Activated CD8-positive, alpha-beta memory T cell treated with anti-CD3 and anti-CD28 coated beads for 4 hours (primary cell): ENCODE data around the gene GMEB1.
"Not testable (repeated sequence)": the region's sequence is repeated elsewhere in the genome, so short reads cannot be mapped to it uniquely, and the experiment has no call there.

Source experiments
- DNase-seq, 2 donors: peaks; one replicate each; pipeline ENCODE4 v3.0.0-alpha.2; 2020; ENCODE audit warnings: low read depth in 2 of 2

Gene GMEB1, protein sequence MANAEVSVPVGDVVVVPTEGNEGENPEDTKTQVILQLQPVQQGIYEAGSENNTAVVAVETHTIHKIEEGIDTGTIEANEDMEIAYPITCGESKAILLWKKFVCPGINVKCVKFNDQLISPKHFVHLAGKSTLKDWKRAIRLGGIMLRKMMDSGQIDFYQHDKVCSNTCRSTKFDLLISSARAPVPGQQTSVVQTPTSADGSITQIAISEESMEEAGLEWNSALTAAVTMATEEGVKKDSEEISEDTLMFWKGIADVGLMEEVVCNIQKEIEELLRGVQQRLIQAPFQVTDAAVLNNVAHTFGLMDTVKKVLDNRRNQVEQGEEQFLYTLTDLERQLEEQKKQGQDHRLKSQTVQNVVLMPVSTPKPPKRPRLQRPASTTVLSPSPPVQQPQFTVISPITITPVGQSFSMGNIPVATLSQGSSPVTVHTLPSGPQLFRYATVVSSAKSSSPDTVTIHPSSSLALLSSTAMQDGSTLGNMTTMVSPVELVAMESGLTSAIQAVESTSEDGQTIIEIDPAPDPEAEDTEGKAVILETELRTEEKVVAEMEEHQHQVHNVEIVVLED

DNA sequence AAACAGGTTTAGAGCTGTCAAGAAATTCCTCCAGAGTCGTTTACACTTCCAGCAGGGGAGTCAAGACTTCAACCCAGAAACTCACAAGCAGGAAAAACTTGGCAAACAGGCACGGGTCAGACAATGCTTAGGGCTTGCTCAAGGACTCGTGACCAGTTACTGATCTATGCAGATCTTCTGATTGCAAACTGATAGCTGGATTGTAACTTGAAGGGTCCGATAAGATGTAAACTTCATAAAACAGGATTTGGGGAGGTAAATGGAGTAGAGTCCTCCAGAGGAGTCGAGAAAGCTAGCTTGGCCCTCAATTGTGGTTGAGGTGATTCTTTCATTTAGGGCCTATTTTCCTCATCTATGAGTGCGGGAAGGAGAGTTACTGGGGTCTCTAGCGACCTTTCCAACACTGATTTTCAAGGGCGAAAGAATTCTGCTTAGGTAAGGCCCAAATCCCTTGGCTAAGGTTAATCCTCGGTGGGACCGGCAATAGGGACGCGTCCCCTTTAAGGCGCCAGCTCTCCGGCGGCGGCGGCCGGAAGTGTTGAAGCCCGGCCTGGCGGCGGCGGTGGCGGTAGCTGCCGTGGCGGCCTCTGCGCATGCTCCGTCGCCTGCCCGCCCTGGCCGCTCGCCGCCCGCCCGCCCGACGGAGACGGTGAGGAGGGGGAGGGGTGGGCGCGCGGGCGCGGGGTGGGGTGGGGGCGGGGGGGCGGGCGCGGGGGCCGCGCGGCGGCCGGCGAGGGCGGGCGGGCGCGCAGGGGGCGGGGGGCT, at the start of gene GMEB1:
Gene GMEB1, plus strand, starts transcription at position 594 of the 765 bp plus-strand sequence. CDS start 14,829 bp downstream, outside the sequence.
- DNase-seq: peak; percentile 73 to 75

DNA sequence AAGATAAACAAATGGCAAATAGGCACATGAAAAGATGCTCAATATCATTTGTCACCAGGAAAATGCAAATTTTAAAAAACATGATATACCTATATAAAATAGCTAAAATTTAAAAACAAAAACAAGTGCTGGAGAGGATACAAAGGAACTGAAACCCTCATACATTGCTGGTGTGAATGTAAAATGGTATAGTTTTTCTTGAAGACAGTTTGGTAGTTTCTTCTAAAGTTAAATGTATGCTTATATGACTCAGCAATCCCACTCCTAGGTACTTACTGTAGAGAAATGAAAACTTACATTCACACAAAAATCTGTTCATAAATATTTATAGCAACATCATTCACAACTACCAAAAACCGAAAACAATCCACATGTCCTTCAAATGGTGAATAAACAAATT, 36.9 kb upstream of the GMEB1 start:
- DNase-seq: no peak

DNA sequence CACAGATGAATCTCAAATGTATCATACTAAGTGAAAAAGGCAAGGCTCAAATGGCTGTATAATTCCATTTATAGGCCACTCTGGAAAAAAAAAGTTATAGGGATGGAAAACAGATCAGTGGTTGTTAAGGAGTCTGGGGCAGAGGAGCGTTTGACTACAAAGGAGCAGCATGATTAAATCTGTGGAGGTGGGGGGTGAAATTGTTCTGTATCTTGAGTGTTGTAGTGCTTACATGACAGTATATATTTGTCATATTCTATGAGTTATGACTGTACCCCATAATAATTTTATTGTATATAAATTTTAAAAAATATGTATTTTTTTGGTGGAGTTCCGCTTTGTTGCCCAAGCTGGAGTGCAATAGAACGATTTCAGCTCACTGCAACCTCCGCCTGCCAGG, 36.0 kb upstream of the GMEB1 start:
- no peak for DNase-seq

DNA sequence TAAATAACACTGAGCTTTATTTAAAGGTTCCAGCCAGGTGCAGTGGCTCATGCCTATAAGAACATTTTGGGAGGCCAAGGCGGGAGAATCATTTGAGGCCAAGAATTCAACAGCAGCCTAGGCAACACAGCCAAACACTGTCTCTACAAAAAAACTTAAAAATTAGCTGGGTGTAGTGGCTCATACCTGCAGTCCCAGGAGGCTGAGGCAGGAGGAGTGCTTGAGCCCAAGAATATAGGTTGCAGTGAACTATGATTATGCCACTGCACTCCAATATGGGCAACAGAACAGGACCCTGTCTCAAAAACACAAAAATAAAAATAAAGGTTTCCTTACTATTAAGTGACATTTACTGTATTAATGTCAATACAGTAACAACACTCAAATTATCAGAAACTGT, 27.8 kb upstream of the GMEB1 start:
- DNase-seq: no peak

DNA sequence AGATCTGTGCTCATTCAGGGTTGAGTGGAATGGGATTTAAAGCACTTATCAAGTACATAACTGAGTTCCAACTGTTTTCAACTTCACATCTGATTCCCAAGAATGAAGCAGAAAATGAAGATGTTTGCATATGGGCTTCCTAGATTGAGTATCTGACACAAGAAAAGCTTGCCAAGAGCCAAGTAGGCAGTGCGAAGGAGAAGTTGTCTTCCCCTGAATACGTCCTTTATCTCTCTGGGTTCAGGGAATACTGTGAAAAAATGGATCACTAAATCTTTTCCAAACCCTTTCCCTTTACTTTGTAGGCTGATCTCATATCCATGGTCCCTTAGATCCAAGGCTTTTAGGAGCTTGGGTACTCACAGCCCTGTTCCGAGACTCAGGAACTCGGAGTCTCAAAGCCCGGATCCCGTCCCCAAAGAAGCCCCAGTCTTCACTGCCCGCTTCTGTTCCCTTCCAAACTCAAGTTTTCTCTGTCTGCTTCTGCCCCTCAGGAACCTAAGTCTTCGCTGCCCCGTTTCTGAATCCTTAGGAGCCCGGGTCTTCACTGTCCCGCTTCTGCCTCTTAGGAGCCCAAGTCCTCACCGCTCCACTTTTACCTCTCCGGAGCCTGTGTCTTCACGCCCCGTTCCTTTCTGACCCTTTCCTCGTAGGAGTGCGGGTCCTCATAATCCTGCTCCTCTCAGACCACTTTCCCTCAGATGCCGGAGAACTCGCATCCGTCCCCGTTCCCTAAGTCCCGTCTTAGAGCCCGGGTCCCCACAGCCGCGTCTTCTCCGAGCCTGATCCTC, 26.3 kb upstream of the GMEB1 start:
- DNase-seq: no peak

DNA sequence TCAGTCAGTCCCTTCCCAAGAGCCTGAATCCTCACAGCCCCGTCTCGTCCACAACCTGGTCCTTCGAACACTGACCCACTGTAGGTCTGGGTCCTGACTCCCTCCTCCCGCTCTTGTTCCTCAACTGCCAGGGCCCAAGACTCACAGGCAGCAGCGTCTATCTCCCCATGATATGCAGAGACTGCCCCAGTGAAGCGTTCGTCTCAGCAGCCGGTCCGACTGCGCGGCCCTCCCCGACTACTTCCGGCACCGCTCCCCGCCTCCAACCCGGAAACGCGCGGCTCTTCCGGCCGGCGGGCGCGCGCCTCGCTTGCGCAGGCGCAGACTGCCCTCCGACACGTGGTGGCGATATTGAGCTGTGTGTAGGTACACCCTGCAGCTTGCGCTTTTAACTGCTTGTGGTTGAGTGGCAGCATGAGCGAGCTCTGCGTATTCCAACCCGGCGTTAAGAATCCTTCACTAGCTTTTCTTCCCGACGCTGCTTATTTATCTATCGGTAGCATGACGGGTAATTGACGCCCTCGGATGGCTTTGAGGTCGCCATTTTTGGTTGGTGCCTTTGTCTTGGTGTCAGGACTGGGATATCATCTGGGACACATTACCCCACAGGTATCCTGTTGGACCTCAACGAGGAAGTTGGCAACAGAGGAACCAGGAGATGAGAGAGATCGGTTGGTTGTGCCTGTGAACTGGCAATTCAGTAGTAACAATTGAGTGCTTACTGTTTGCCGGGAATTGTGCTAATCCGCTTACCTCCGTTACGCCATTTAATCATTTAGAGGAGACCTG, 25.5 kb upstream of the GMEB1 start, which contains the start of gene TAF12:
Gene TAF12, minus strand, starts transcription at position 221 of the 789 bp plus-strand sequence. CDS start 20,986 bp downstream, outside the sequence.
- peak; percentile 85 to 86 for DNase-seq

DNA sequence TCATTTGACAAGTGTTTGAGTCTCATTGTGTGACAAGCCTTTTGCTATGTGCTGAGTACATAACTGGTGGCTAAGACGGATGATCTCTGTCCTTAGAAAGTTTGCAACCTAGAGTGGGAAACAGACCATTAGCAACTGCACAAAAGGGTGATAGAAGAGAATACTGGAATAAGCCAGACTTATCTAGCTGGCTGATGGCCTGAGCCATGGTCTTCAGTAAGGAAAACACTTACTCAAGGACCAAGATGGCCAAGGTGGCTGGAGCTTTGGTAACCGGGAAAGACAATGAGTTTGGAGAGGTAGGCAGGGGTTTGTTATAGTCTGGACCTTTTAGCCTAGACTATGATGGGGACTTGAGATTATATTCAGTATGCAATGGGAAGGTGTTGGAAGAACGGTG, 24.1 kb upstream of the GMEB1 start:
- no peak for DNase-seq

DNA sequence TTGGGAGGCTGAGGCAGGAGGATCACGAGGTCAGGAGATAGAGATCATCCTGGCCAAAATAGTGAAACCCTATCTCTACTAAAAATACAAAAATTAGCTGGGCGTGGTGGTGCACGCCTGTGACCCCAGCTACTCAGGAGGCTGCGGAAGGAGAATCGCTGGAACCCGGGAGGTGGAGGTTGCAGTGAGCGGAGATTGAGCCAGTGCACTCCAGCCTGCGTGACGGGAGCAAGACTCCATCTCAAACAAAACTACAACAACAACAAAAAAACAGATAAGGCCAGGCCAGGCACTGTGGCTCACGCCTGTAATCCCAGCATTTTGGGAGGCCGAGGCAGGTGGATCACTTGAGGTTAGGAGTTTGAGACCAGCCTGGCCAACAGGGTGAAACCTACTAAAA, 23.2 kb upstream of the GMEB1 start:
- DNase-seq: not testable (repeated sequence)

DNA sequence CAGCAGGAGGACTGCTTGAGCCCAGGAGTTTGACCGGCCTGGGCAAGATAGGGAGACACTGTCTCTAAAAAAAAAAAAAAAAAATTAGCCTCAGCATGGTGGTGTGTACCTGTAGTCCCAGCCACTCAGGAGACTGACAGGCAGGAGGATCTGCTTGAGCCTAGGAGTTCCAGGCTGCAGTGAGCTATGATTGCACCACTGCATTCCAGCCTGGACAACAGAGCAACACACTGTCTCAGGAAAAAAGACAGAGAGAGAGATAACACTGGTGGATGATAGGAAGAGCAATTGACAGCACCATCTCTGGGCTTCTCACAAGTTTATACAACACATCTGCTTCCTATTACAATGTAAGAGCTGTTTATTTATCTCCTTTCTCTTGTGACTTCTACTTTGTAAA, 22.5 kb upstream of the GMEB1 start:
- DNase-seq: no peak

DNA sequence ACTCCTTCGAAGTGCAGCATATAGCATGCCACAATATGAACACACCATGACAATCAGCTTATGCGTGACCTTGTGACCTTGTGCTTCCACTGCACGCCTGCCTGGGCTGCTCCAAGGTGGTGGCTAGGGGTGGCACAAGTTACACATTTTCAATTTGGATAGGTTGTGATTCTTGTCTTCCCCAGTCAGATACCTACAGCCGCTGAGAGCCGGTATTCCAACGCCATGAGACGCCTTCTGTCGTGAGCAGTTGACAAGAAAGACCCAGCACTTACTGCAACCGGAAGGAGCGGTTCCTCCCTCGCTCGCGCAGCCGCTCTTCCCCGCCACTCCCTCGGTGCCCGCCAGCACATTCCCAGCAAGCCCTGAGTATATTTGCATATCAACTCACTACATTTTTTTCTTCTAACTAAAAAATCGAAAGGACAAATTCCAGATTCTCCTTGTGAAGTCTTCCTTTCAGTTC, 20.5 kb upstream of the GMEB1 start:
- peak; percentile 78 to 83 for DNase-seq

DNA sequence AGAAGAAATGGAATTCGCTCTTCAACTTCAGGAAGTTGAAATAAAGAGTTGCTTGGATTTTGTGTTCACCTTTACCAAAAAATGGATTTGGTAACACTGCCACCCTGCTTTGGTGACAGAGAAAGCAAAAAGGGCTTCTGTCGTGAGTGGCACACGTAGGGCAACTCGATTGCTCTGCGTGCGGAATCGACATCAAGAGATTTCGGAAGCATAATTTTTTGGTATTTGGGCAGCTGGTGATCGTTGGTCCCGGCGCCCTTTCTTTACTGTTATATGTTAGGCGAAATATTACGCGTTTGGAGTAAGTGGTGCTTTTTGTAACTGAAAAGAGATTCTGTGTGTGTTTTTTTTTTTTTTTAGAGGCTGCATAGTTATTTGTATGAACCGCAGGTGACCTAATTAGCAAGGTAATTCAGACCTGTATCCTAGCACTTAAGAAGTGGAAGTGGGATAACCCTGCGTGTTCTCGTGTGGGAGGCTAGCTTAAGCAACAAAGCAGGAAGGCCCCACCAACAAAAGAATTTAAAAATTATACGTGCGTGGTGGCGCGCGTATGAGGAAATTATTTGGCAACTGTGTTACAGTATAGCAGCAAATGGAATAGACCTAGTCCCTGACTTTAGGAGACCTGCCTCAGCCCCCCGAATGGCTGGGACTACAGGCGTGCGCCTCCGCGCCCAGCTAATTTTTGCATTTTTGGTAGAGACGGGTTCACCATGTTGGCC, 19.9 kb upstream of the GMEB1 start, which contains the start of gene RNU11:
Gene RNU11, plus strand, starts transcription at position 127 of the 725 bp plus-strand sequence.
- peak; percentile 75 to 83 for DNase-seq

DNA sequence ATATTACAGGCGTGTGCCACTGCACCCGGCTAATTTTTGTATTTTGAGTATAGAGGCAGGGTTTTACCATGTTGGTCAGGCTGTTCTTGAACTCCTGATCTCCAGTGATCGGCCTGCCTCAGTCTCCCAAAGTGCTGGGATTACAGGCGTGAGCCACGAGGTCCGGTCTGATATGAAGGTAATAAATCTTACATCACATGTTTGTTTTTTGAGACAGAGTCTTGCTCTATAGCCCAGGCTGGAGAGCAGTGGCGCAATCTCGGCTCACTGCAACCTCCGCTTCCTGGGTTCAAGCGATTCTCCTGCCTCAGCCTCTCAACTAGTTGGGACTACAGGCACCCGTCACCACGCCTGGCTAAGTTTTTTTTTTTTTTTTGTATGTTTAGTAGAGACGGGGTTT, 15.5 kb upstream of the GMEB1 start:
- not testable (repeated sequence) for DNase-seq

DNA sequence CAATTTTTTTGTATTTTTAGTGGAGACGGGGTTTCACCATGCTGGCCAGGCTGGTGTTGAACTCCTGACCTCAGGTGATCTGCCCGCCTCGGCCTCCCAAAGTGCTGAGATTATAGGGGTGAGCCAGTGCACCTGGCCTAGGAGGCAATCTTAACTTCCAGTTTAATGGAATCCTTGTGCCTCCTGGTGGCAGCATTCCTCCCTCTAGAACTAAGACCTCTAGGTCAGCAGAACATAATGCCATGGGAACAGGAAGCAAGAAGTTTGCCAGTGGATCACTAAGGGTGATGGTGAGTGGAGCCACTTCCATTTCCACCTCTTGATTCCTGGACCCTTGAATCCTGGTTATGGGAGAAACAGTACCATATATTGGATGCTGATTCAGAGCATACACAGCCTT, 14.7 kb upstream of the GMEB1 start:
- not testable (repeated sequence) for DNase-seq

DNA sequence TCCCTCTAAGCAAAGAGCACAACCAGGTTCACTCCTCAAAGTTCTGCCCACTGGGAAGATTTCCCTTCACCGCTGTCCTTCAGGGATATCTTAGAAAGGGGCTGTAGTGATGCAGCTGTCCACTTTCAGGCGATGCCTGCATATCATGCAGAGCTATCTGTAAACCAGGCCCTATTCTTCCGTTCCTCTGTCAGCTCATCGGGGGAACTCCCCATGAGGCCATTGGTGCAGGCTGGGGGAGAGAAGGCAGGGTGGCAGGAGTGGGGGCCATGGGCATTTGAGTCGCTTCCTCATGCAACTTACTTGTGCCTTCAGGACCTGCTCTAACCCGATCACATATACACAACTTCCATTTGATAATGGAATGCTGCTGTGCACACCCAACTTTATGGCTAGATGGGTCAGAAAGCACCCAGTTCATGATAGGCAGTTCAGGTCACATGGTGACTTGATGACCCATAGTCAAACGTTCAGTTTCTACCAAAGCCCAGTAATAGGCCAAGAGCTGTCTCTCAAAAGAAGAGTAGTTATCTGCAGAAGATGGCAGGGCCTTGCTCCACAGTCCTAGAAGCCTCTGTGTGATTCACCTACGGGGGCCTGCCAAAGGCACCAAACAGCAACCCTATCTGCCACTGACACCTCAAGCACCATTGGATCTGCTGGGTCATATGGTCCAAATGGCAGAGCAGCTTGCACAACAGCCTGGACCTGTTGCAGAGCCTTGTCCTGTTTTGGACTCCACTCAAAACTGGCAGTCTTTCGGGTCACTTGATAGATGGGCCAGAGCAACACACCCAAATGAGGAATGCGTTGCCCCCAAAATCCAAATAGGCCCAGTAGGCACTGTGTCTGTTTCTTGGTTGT, 12.9 kb upstream of the GMEB1 start:
- not testable (repeated sequence) for DNase-seq

DNA sequence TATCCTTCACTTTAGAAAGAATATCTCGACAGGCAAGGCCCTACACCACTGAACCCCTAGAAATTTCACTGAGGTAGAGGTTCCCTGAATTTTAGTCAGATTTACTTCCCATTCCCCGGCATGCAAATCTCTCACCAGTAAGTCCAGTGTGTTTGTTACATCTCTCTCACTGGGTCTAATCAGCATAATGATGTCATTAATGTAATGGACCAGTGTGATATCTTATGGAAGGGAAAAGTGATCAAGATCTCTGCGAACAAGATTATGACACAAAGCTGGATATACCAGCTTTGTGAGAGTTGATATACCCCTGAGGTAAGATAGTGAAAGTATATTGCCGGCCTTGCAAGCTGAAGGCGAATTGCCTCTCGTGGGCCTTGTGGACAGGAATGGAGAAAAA, 12.2 kb upstream of the GMEB1 start:
- DNase-seq: no peak

DNA sequence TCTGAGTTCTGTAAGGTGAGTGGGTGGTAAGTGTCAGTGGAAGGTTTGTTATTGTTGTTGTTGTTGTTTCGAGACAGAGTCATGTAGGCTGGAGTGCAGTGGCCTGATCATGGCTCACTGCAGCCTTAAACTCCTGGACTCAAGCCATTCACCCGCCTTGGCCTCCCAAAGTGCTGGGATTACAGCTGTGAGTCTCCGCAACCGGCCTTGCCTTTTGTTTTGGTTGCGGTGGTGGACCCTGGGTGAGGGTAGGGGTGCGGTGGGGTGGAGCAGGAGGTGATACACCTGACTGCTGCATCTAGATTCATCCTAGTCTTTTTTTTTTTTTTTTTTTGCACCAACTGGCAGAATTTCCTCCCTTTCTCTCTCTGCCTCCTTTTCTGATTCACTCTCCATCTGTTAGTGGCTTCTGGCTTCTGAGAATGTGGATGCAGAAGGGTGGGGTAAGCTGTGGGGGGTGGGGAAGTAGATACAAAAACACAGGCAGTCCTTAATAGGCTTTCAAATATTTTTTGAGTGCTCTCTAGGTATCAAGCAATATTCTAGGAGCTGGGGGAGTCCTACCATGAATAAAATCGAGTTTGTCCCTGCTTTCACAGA, 4.6 kb upstream of the GMEB1 start:
- DNase-seq: no peak

DNA sequence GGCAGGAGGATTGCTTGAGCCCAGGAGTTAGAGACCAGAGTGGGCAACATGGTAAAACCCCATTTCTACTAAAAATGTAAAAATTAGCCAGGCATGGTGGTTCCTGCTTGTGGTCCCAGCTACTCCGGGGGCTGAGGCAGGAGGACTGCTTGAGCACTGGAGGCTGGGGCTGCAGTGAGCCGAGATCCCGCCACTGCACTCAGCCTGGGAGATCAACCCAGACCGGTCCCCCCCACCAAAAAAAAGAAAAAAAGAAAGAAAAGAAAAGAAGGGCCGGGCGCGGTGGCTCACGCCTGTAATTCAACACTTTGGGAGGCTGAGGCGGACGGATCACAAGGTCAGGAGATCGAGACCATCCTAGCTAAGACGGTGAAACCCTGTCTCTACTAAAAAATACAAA, 1.8 kb upstream of the GMEB1 start:
- no peak for DNase-seq

DNA sequence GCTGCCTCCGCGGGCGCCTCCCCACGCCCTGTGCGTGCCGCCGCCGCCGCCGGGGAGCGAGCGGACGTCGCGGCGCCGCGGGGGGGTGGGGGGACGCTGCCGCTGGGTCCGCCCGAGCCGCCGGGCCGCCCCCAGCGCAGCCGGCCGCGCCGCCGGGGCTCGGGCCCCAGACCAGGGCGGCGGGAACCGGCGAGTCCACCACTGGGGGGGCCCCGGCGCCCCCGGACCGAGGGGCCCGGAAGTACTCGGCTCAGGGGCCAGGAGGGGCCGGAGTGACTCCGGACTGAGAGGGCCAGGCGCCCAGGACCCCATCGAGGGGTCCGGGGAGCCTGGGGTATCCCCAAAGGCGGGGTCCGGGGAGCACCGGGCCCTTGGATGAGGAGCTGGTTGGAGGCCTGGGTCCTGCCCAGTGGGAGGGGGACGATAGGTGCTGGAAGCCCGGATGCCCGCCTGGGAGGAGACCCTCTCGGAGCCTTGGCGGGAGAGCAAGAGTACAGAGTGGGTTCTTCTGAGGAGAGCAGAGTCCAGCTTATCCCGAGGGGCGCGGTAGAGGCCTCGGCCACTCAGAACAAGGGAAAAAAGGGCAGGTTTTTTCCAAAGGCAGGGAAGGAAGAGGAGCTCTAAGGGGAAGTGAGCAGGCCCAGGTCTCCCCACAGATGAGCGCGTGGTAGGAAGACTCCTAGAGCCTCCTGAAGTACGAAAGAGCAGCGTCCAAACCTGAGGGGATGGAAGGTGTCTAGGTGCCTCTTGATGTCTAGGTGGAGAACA, 556 bp downstream of the GMEB1 start:
- DNase-seq: peak; percentile 6 to 7
